ENCODE data around the gene RSPH3. TPM values are rescaled to one million over a fixed set of nuclear protein-coding genes. Genes with fewer than 3 reads are reported as not detected.

RSPH3 gene
- total and polyA plus RNA-seq, 2 of the 8 experiments (the other 6 are each of a cell fraction or from before 2014, with no cell fraction given) = 0.60 to 2.7 TPM

GRCh38 chr6:158941246-158941645 is 58.8 kb downstream of the RSPH3 start (continued):
- TF ChIP-seq POU5F1 (IDR thresholded peaks at IDR 0.05; ENCODE audit: low read depth, low read length) (no peak), ATF2 (IDR thresholded peaks at IDR 0.05; ENCODE audit: low read length) (no peak), MAX (IDR thresholded peaks at IDR 0.05) (no peak)

Measured in H1 (cell line).